Measurements from ENCODE around the gene GLI3.

GRCh38 chr7:42104231-42104630 is 132.8 kb downstream of the GLI3 start:
- TF ChIP-seq EZH2phosphoT487 (IDR thresholded peaks at IDR 0.05; ENCODE audit: borderline replicate concordance) (no peak), CTCF (conservative IDR thresholded peaks at IDR 0.05; ENCODE audit: low read length) (no peak)

Measured in Loucy (cell line).